Parietal lobe (tissue), 1 donor: Measurements from ENCODE around the gene PPP1R3A. TPM values are rescaled to one million over a fixed set of nuclear protein-coding genes. Genes with fewer than 3 reads are reported as not detected.

Experiments
- total RNA-seq: library from RNA; depleted of rRNA; stranded (reverse); fragments of >200 nt; gene quantifications from one replicate; pipeline ENCODE4 v1.2.3, GENCODE V29; 2014

The PPP1R3A gene
- not detected for total RNA-seq

GRCh38 chr7:113918946-113919345 is at the start of gene PPP1R3A:
TSS of gene PPP1R3A (minus strand) at chr7:113919009. CDS start at chr7:113918996, 13 bp downstream.

